Left ventricle myocardium inferior (tissue), 1 donor: ENCODE data around the gene KCNJ13. TPM values are rescaled to one million over a fixed set of nuclear protein-coding genes. Genes with fewer than 3 reads are reported as not detected.
A peak's percentile ranks its signal among the peaks of the same experiment; 100 is the strongest.

Experiments used
- DNase-seq: peaks from one replicate; pipeline ENCODE4 v3.0.0-alpha.2; 2020
- H3K27ac ChIP-seq: fragments of 200-600 bp; replicated peaks from 2 replicates; pipeline ENCODE4 v1.8.0; 2021
- H3K27me3 ChIP-seq: fragments of 200-600 bp; 2 replicates; pipeline ENCODE4 v1.8.0; 2021; ENCODE audit warnings: low read depth
- H3K36me3 ChIP-seq: fragments of 200-600 bp; 2 replicates; pipeline ENCODE4 v1.8.0; 2021
- H3K4me1 ChIP-seq: fragments of 200-600 bp; 2 replicates; pipeline ENCODE4 v1.8.0; 2021
- H3K4me3 ChIP-seq: fragments of 200-600 bp; 2 replicates; pipeline ENCODE4 v1.8.0; 2021; ENCODE audit warnings: mild to moderate bottlenecking, moderate library complexity
- H3K9me3 ChIP-seq: fragments of 200-600 bp; replicated peaks from 2 replicates; pipeline ENCODE4 v1.8.0; 2021
- intact Hi-C: fragments of 100-400 bp; cut with micrococcal nuclease; formaldehyde crosslinking; loops from one replicate; pipeline ENCODE4 v1.11.0; 2022
- long read RNA-seq: library from polyadenylated mRNA; unstranded; transcript quantifications from one replicate; pipeline ENCODE4 v2.0.0, GENCODE V29; 2021
- total RNA-seq: library from RNA; stranded (reverse); fragmentation: NEBNext Ultra II Directional; extraction: Animal tissue kit (Norgen Biotek cat#: 25700); gene quantifications from one replicate; pipeline ENCODE4 v1.2.1, GENCODE V29; 2021
- TF ChIP-seq, protein P1 (sequence below): fragments of 200-600 bp; IDR thresholded peaks from 2 replicates; pipeline ENCODE4 v1.8.0; 2021; ENCODE audit warnings: antibody characterized with exemption, mild to moderate bottlenecking, borderline replicate concordance
- donor health status: DM: no; HTN: yes; CAD: no; lungs with severe emphysema.

The KCNJ13 gene
- total RNA-seq = not detected
- long read RNA-seq = 0 reads

DNA sequence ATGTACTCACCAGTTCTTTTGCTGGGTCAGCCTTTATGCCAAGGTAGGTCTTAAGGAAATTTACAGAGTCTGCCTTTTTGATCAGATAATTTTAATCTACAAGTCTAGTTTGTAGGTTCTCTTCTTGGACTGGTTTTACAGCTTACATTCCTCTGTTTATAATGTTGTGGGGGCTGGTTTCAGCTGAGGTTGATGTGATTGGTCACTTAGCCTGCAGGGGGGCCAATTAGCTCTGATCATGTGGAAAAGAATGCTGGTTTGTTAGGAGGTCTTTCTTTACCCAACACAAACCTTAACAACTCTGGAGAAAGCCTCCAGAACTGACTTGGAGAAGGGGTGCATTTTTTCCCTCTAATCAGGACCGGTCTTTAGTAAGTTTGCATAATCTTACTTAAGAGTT is at the start of gene KCNJ13:
Gene KCNJ13 (minus strand): TSS at position 131 of the 400 bp plus-strand sequence. CDS start 5,203 bp downstream, outside the sequence.
- intact Hi-C loops = no loop called here
- Histone ChIP-seq H3K4me3 (no peak within 1 kb of the TSS), H3K4me1 (peaks cover 7% of the 10 kb centered on the region), H3K27me3 (no peaks in the 10 kb centered on the region), H3K27ac (no peak within 1 kb of the TSS), H3K36me3 (peaks cover 36% of the 10 kb centered on the region), H3K9me3 (no peaks in the 10 kb centered on the region)
- TF ChIP-seq, protein P1, sequence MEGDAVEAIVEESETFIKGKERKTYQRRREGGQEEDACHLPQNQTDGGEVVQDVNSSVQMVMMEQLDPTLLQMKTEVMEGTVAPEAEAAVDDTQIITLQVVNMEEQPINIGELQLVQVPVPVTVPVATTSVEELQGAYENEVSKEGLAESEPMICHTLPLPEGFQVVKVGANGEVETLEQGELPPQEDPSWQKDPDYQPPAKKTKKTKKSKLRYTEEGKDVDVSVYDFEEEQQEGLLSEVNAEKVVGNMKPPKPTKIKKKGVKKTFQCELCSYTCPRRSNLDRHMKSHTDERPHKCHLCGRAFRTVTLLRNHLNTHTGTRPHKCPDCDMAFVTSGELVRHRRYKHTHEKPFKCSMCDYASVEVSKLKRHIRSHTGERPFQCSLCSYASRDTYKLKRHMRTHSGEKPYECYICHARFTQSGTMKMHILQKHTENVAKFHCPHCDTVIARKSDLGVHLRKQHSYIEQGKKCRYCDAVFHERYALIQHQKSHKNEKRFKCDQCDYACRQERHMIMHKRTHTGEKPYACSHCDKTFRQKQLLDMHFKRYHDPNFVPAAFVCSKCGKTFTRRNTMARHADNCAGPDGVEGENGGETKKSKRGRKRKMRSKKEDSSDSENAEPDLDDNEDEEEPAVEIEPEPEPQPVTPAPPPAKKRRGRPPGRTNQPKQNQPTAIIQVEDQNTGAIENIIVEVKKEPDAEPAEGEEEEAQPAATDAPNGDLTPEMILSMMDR = no peak
- DNase-seq = no peak

DNA sequence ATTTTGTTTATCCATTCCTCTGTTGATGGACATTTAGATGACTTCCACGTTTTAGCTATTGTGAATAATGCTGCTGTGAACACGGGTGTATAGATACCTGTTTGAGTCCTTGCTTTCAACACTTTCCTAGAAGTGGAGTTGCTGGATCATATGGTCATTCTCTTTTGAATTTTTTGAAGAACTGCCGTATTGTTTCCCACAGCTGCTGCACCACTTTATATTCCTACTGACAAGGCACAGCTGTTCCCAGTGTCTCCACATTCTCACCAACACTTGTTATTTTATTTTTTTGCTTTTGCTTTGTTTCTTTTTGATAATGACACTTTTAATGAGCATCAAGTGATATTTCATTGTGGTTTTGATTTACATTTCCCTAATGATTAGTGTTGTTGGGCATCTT is 41.4 kb upstream of the KCNJ13 start:
- DNase-seq = no peak
- Histone ChIP-seq H3K36me3 (peaks cover 93% of the 10 kb centered on the region), H3K9me3 (no peaks in the 10 kb centered on the region), H3K4me1 (peaks cover 14% of the 10 kb centered on the region), H3K4me3 (no peak overlapping the region), H3K27ac (no peak overlapping the region), H3K27me3 (no peaks in the 10 kb centered on the region)
- TF ChIP-seq, protein P1 = no peak
- intact Hi-C loops = no loop called here

DNA sequence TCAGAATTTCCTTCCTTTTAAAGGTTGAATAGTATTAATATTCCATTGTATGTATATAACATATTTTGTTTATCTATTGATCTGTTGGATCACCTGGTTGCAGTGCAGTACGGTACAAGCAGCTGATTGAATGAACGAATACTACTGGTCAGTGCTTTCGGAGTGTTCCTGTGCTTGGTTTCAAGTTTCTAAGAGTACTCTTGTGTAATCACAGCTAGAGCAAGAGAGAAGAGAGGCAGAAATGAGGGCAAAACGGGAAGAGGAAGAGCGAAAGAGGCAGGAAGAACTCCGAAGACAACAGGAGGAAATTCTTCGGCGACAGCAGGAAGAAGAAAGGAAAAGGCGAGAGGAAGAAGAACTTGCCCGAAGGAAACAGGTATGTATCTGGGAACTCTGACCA is 40.3 kb upstream of the KCNJ13 start:
- intact Hi-C loops = no loop called here
- TF ChIP-seq, protein P1 = no peak
- Histone ChIP-seq H3K36me3 (peaks cover 93% of the 10 kb centered on the region), H3K27me3 (no peaks in the 10 kb centered on the region), H3K9me3 (no peaks in the 10 kb centered on the region), H3K4me3 (no peak overlapping the region), H3K27ac (no peak overlapping the region), H3K4me1 (peaks cover 14% of the 10 kb centered on the region)
- DNase-seq = no peak

DNA sequence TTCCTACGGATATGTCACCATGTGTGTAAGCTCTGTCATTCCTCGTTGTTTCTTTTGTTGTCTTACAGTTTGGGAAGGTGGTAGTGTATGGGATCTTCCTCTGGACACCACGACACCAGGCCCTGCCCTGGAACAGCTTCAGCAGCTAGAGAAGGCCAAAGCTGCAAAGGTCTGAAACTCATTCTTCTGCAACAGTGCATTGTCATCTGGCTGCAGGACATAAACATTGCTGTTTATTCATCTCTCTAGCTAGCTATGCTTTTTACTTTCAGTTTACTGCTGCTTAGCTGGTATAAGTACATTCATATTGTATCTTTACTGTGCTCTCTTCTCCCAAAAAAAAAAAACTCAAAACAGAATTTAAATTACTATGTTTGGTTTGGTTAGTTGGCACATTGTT is 39.2 kb upstream of the KCNJ13 start:
- Histone ChIP-seq H3K4me3 (no peak overlapping the region), H3K36me3 (peaks cover 93% of the 10 kb centered on the region), H3K27me3 (no peaks in the 10 kb centered on the region), H3K27ac (no peak overlapping the region), H3K9me3 (no peaks in the 10 kb centered on the region), H3K4me1 (peaks cover 17% of the 10 kb centered on the region)
- DNase-seq = no peak
- TF ChIP-seq, protein P1 = no peak
- intact Hi-C loops = no loop called here

DNA sequence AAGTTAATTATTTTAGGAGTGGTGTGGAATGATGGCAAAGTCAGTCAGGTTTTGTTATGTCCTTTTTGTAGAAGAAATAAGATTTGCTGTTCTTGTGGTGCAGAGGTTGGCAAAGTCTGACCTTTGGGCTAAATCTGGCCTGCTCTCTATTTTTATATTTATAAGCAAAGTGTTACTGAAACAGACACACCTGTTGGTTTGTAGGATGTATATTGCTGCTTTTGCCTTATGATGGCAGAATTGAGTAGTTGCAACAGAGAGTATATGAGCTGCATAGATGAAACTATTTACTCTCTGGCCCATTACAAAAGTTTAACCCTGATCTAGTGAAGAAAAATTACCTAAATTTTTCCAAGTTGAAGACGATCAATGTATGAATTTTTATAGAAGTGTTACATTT is 34.1 kb upstream of the KCNJ13 start:
- Histone ChIP-seq H3K9me3 (no peaks in the 10 kb centered on the region), H3K27me3 (no peaks in the 10 kb centered on the region), H3K27ac (peak overlapping the region; percentile 62), H3K36me3 (peaks cover 85% of the 10 kb centered on the region), H3K4me1 (peaks cover 26% of the 10 kb centered on the region), H3K4me3 (no peak overlapping the region)
- TF ChIP-seq, protein P1 = no peak
- no peak for DNase-seq
- intact Hi-C loops = no loop called here
